KBM-7 (cell line): ENCODE measurements around the gene PTPRC.
A peak's percentile ranks its signal among the peaks of the same experiment; 100 is the strongest.

Experiments used
- DNase-seq: peaks from one replicate; pipeline ENCODE4 v3.0.0-alpha.2; 2015
- in situ Hi-C: fragments of 300-500 bp; cut with MboI; formaldehyde crosslinking; loops from 2 replicates; pipeline ENCODE4 v1.14.3; 2020; ENCODE audit warnings: low sequenced_read_pairs, low pct_unique_long_range_greater_than_20kb, mixed read lengths

Gene PTPRC

GRCh38 chr1:198664068-198664788 is 25.4 kb downstream of the PTPRC start:
- in situ Hi-C loops = no loop called here
- DNase-seq = peak; percentile 85

GRCh38 chr1:198667186-198667585 is 28.3 kb downstream of the PTPRC start:
- no peak for DNase-seq
- in situ Hi-C loops = no loop called here

GRCh38 chr1:198667807-198668206 is 29.0 kb downstream of the PTPRC start:
- in situ Hi-C loops = no loop called here

GRCh38 chr1:198669023-198669698 is 30.3 kb downstream of the PTPRC start:
- DNase-seq = peak; percentile 32
- in situ Hi-C loops = no loop called here

More at GRCh38 chr1:198667807-198668206, 29.0 kb downstream of the PTPRC start:
- no peak for DNase-seq

- DNase-seq = no peak
- in situ Hi-C loops = no loop called here
These were observed 30.9 kb downstream of the PTPRC start for GRCh38 chr1:198669771-198670170.

GRCh38 chr1:198671136-198671535 is 32.3 kb downstream of the PTPRC start:
- DNase-seq = peak; percentile 76
- in situ Hi-C loops = no loop called here

GRCh38 chr1:198672124-198672523 is 33.3 kb downstream of the PTPRC start:
- in situ Hi-C loops = no loop called here
- no peak for DNase-seq

GRCh38 chr1:198674009-198674408 is 35.2 kb downstream of the PTPRC start:
- no peak for DNase-seq
- in situ Hi-C loops = no loop called here

- DNase-seq = peak; percentile 80
- in situ Hi-C loops = no loop called here
These were observed 37.4 kb downstream of the PTPRC start for GRCh38 chr1:198676253-198676652.

GRCh38 chr1:198677027-198677426 is 38.2 kb downstream of the PTPRC start:
- in situ Hi-C loops = no loop called here
- no peak for DNase-seq

GRCh38 chr1:198677871-198678270 is 39.0 kb downstream of the PTPRC start:
- in situ Hi-C loops = no loop called here
- no peak for DNase-seq

GRCh38 chr1:198678301-198678836 is 39.5 kb downstream of the PTPRC start:
- no peak for DNase-seq
- in situ Hi-C loops = no loop called here

GRCh38 chr1:198678901-198679329 is 40.1 kb downstream of the PTPRC start:
- DNase-seq = no peak
- in situ Hi-C loops = no loop called here

GRCh38 chr1:198679535-198680173 is 40.8 kb downstream of the PTPRC start:
- in situ Hi-C loops = no loop called here
- no peak for DNase-seq

GRCh38 chr1:198680174-198680875 is 41.5 kb downstream of the PTPRC start:
- in situ Hi-C loops = no loop called here
- DNase-seq = peak; percentile 62

GRCh38 chr1:198681252-198681651 is 42.4 kb downstream of the PTPRC start:
- DNase-seq = peak; percentile 51
- in situ Hi-C loops = no loop called here

- in situ Hi-C loops = no loop called here
- DNase-seq = peak; percentile 98
These were observed 43.3 kb downstream of the PTPRC start for GRCh38 chr1:198681831-198682759.

GRCh38 chr1:198682850-198683249 is 44.0 kb downstream of the PTPRC start:
- in situ Hi-C loops = no loop called here
- no peak for DNase-seq
